H1 (cell line): Measurements from ENCODE around the gene UBP1. TPM values are rescaled to one million over a fixed set of nuclear protein-coding genes. Genes with fewer than 3 reads are reported as not detected.

Source experiments
- BCL11A ChIP-seq, 2 experiments: IDR thresholded peaks; one replicate each; pipeline ENCODE4 v1.6.1; 2011; ENCODE audit warnings: low read depth in 2 of 2, low read length in 2 of 2, mild to moderate bottlenecking in 2 of 2
- TAF1 ChIP-seq: IDR thresholded peaks from 2 replicates; pipeline ENCODE4 v1.6.1; 2011; ENCODE audit warnings: mild to moderate bottlenecking, low read depth, low read length
- TBP ChIP-seq: IDR thresholded peaks from 2 replicates; pipeline ENCODE4 v1.6.1; 2011; ENCODE audit warnings: low read depth, low read length, improper control_type of control experiment
- polyA plus RNA-seq, 7 experiments: library from polyadenylated mRNA; depleted of rRNA in 3 of 7; stranded (reverse) in 5 of 7; unstranded in 2 of 7; fragments of >200 nt in 5 of 7; fragments of 200-250 nt in 2 of 7; gene quantifications; 1 replicate in 5 of 7; 2 replicates in 1 of 7; 4 replicates in 1 of 7; pipeline versions ENCODE4 v1.2.1 to v1.2.3, GENCODE V29; 2011 to 2013; ENCODE audit warnings: missing spikeins in 2 of 7, mixed read lengths in 2 of 7
- total RNA-seq: library from RNA; stranded (reverse); fragmentation: NEBNext Ultra II Directional; extraction: Animal tissue kit (Norgen Biotek cat#: 25700); gene quantifications from 2 replicates; pipeline ENCODE4 v1.2.1, GENCODE V29; 2021
- TF ChIP-seq, protein P1 (sequence below): IDR thresholded peaks from 2 replicates; pipeline ENCODE4 v1.6.1; 2011; ENCODE audit warnings: low read length, improper control_type of control experiment
- TF ChIP-seq, protein P2 (sequence below), 3 experiments: IDR thresholded peaks; 1 replicate in 2 of 3; 2 replicates in 1 of 3; pipeline versions ENCODE4 v1.5.1 to v1.6.1; 2011; ENCODE audit warnings: low read length in 3 of 3, mild to moderate bottlenecking in 3 of 3, inconsistent platforms in 2 of 3, low read depth in 1 of 3, moderate library complexity in 1 of 3; ENCODE audit not compliant: insufficient read depth in 1 of 3; ENCODE audit errors: control extremely low read depth in 1 of 3

UBP1 gene
- total and polyA plus RNA-seq, 2 of the 8 experiments (the other 6 are each of a cell fraction or from before 2014, with no cell fraction given): 47.3 to 71.9 TPM

- TF ChIP-seq, protein P1, sequence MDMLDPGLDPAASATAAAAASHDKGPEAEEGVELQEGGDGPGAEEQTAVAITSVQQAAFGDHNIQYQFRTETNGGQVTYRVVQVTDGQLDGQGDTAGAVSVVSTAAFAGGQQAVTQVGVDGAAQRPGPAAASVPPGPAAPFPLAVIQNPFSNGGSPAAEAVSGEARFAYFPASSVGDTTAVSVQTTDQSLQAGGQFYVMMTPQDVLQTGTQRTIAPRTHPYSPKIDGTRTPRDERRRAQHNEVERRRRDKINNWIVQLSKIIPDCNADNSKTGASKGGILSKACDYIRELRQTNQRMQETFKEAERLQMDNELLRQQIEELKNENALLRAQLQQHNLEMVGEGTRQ: no peak
- TF ChIP-seq, protein P2, sequence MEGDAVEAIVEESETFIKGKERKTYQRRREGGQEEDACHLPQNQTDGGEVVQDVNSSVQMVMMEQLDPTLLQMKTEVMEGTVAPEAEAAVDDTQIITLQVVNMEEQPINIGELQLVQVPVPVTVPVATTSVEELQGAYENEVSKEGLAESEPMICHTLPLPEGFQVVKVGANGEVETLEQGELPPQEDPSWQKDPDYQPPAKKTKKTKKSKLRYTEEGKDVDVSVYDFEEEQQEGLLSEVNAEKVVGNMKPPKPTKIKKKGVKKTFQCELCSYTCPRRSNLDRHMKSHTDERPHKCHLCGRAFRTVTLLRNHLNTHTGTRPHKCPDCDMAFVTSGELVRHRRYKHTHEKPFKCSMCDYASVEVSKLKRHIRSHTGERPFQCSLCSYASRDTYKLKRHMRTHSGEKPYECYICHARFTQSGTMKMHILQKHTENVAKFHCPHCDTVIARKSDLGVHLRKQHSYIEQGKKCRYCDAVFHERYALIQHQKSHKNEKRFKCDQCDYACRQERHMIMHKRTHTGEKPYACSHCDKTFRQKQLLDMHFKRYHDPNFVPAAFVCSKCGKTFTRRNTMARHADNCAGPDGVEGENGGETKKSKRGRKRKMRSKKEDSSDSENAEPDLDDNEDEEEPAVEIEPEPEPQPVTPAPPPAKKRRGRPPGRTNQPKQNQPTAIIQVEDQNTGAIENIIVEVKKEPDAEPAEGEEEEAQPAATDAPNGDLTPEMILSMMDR (IDR thresholded peaks at IDR 0.05; ENCODE audit: control extremely low read depth in 1 of 3, insufficient read depth in 1 of 3, low read depth in 1 of 3, low read length in 3 of 3): peak in 2 of 3 experiments; percentile 23 to 53; a peak in 2 of 4 replicates
- TF ChIP-seq TAF1 (peak; percentile 40; the same call in 1 of the 2 replicates), BCL11A (IDR thresholded peaks at IDR 0.05; ENCODE audit: low read depth in 2 of 2, low read length in 2 of 2) (no peak), TBP (peak; percentile 53; the same call in 1 of the 2 replicates)
Measured at GRCh38 chr3:33439546-33440327, 468 bp downstream of the UBP1 start (continued).
